HG03521 (cell line): ENCODE results near the gene GPR142.
"Not testable (repeated sequence)": the region's sequence is repeated elsewhere in the genome, so short reads cannot be mapped to it uniquely, and the experiment has no call there.

Source experiments
- ATAC-seq: cut with Tn5 transposase; IDR thresholded peaks from one replicate; pipeline ENCODE4 v1.9.1; 2021; ENCODE audit warnings: mild to moderate bottlenecking, moderate library complexity; ENCODE audit not compliant: unreplicated experiment

The GPR142 gene

GRCh38 chr17:74390680-74391653 is 23.7 kb downstream of the GPR142 start:
- no peak for ATAC-seq

DNA sequence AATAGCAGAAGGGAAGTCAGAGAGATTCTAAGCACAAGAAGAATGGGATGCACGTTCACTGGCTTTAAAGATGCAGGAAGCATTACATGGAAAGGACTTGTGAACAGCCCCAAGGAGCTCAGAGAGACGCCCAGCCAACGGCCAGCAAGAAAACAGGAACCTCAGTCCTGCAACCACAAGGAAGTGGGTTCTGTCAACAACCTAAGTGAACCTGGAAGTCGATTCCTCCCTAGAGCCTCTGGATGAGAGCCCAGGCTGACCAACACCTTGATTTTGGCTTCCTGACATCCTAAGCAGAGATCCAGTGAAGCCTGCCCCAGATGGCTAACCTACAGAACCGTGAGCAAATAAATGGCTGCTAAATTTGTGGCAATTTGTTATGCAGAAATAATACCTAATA is 24.5 kb downstream of the GPR142 start:
- ATAC-seq, result no peak

DNA sequence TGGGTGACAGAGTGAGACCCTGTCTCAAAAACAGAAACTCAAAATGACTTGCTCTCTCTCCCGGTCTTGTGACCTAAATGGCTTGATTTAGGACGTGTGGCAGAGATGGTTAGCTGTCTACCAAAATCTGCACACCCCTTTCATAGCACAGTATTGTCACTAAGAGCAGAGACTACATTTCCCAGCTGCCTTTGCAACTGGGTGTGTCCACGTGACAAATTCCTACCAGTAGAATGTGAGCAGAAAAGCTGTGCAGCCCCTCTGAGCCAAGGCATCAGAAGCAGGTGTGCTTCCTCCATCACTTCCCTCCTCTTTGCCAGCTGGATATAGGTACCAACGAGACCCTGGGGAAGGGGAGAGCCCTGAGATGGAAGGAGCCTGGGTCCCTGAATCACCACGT is 25.5 kb downstream of the GPR142 start:
- ATAC-seq, result no peak

- ATAC-seq, result no peak
Observed at GRCh38 chr17:74393346-74393942, 26.1 kb downstream of the GPR142 start.

GRCh38 chr17:74394275-74394950 is 27.1 kb downstream of the GPR142 start:
- ATAC-seq, result no peak

DNA sequence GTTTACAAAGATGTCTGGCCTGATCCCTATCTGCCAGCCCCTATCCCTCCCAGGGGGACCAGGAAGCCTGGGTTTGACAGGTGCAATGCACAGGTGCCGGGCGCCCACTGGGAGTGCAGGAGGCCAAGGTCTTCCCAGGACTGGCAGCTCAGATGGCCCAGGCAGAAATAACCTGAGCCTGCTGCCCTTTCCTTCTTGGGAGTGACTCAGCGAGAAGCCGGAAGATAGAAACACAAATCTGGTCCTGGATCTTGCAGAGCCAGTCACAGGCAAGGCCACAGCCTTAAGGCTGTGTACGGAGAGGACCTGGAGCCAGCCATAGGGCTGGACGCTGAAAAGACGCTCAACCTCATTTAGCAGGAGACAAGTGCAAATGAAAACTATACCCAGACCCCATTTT is 27.7 kb downstream of the GPR142 start:
- no peak for ATAC-seq

- ATAC-seq, result no peak
Observed at GRCh38 chr17:74396567-74396966, 29.3 kb downstream of the GPR142 start.

DNA sequence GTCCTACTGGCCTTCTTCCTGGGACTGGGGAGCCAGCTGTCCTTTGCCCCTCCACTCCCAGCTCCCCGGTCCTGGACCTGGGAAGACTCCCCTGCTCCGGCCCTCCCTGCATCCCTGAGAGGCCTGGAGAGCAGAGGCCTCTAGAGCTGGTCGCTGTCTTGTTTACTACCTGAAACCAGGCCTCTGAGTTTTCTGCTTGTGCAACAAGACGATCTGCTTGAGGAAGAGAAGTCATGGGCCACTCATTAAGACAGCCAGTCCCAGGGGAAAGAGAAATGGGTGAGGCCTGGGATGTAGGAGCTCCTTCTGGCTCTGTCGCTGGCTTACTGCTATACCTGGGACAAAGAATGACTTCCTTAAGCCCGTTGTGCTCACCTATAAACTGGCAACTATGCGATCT is 34.7 kb downstream of the GPR142 start:
- ATAC-seq, result no peak

DNA sequence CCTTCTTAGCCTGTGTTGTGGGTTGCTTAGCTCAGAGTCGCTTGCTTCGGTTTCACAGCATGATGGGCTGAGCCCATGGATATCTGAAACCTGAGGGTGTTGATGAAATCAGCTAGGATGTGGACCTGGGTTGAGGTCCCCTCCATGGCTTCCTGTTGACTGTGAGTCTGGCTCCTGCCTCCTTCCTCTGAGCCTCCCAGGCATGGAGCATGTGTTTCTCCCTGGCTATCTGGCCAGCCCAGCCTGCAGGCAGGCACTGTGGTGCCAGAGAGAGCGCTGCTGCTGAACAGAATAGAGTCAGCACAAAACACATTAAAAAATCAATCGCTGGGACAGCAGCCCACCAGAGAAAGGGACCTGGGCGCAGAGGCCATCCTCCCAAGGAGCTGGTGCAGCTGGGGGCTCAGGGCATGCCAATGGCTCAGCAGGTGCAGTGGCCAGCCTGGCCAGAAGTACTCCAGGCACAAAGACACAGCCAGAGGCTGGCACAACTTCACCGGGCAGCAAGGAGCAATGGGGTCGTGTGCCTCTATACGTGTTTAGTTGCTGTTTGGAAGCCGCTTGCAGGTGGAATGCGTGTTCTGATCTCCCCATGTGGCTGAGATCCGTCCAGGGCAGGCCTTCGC is 36.3 kb downstream of the GPR142 start:
- no peak for ATAC-seq

- ATAC-seq, result no peak
Observed at GRCh38 chr17:74404218-74404617, 36.9 kb downstream of the GPR142 start.

- no peak for ATAC-seq
Observed at GRCh38 chr17:74404789-74405188, 37.5 kb downstream of the GPR142 start.

- ATAC-seq, result not testable (repeated sequence)
Observed at GRCh38 chr17:74405311-74405710, 38.0 kb downstream of the GPR142 start.

- ATAC-seq, result no peak
Observed at GRCh38 chr17:74407384-74407783, 40.1 kb downstream of the GPR142 start.

DNA sequence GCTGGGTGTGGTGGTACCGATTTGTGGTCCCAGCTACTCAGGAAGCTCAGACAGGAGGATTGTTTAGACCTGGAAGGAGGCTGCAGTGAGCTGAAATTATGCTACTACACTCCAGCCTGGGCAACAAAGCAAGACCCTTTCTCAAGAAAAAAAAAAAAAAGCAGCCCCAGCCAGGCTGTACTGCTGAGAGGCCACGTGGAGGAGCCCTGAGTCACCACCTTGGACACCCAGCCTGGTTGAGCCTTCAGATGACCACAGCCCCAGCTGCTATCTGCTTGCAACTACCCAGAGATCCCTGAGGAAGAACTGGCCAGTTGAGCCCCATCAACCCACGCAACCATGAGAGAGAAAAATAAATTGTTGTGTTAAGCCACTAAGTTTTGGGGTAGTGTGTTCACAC is 41.0 kb downstream of the GPR142 start:
- ATAC-seq, result no peak

DNA sequence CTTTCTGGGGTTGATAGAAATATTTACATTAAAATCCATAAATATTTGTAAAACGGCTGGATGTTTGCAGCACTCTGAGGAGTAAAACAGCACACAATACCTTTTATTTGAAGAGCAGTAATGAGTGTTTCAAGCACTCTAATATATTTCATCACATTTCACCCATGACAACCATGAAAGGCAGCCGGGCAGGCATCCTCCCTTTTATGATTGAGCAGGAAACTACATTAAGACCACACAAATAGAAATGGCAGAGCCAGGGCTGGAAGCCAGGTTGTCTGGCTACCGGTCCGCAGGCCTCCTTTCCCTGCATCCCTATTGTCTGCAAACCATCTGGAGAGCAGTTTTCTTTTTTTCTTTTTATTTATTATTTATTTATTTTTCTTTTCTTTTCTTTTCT is 41.5 kb downstream of the GPR142 start:
- ATAC-seq, result no peak

DNA sequence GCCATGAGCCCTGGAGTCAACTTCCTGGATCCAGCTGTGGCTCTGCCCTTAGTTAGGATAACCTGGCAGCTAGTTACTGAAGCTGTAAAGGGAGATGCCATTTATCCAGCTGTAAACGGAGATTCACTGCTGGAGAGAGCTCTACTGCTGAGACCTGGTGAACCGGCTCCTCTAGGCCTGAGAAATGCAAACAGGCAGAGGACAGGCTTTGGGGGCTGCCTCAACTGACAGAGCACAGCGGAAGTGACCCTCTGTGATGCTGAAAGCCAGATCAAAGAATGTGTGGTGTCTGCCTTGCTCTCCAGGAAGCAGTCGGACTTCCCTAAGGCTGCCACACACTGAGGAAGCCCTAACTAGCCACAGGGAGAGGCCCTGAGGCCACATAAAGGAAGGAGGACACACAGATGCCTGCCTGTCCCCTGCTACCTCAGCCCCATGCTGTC is 42.7 kb downstream of the GPR142 start:
- no peak for ATAC-seq

DNA sequence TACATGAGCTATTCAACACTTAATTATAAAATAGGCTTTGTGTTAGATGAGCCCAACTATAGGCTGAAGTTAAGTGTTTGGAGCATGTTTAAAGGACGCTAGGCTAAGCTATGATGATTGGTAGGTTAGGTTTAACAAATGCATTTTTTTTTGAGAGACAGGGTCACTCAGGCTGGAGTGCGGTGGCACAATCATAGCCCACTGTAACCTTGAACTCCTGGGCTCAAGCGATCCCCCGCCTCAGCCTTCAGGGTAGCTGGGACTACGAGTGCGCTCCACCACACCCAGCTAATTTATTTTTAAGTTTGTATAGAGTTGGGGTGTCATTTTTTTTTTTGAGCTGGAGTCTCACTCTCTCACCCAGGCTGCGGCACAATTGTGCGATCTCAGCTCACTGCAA is 45.3 kb downstream of the GPR142 start:
- no peak for ATAC-seq

- no peak for ATAC-seq
Observed at GRCh38 chr17:74413491-74413890, 46.2 kb downstream of the GPR142 start.

DNA sequence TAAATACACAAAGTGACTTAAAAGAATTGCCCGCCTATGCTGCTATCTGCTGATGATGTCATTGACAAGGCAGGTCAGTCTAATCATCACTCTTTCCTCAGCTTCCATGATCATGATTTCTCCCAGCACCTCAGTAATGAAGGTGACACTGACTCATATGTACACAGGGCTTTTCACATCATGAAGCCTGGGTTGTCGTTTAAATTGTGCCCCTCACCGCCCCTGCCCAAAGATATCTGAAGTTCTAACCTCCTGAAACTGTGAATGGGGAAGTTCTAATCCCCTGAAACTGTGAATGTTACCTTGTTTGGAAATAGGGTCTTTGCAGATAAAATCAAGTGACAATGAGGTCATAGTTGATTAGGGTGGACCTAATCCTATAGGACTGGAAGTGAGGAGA is 47.2 kb downstream of the GPR142 start:
- no peak for ATAC-seq

DNA sequence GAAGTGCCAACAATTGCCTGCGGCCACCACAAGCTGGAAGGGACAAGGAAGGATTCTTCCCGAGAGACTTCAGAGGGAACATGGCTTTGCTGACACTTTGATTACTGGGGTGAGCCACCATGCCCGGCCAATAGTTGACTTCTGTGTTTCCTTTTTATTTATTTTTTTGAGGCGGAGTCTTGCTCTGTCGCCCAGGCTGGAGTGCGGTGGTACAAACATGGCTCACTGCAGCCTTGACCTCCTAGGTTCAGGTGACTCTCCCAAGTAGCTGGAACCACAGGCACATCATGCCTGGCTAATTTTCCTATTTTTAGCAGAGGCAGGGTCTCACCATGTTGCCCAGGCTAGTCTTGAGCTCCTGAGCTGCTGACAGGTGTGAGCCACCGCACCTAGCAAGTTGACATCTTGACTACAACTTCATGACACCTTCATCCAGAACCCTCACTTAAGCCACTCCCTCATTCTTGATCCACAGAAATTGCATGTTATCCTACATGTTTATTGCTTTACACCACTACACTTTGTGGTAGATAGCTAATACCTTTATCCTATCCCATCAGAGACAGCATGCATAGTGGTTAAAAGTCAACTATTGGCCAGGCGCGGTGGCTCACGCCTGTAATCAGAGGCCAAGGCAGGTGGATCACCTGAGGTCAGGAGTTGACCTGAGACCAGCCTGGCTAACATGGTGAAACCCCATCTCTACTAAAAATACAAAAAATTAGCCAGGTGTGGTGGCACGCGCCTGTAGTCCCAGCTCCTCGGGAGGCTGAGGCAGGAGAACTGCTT is 48.5 kb downstream of the GPR142 start:
- ATAC-seq, result no peak
